Activated CD4-positive, CD25-positive, alpha-beta regulatory T cell (primary cell): Measurements from ENCODE around the gene DHX57.
"Not testable (repeated sequence)": the region's sequence is repeated elsewhere in the genome, so short reads cannot be mapped to it uniquely, and the experiment has no call there.

Experiments used
- DNase-seq, 4 experiments: peaks; one replicate each; lab custom pipeline; 2025; lab: John Stamatoyannopoulos, UW

The DHX57 gene

GRCh38 chr2:38863061-38863695 lies 12.6 kb downstream of the DHX57 start:
- DNase-seq, result no peak

GRCh38 chr2:38862476-38862875 lies 13.3 kb downstream of the DHX57 start:
- no peak for DNase-seq

GRCh38 chr2:38856165-38856564 lies 19.6 kb downstream of the DHX57 start:
- DNase-seq, result no peak

- DNase-seq, result no peak
Measured at GRCh38 chr2:38850045-38850444, 25.7 kb downstream of the DHX57 start.

- no peak for DNase-seq
Measured at GRCh38 chr2:38836791-38837190, 38.9 kb downstream of the DHX57 start.

GRCh38 chr2:38835990-38836389 lies 39.7 kb downstream of the DHX57 start:
- no peak for DNase-seq

GRCh38 chr2:38835015-38835601 lies 40.6 kb downstream of the DHX57 start:
- no peak for DNase-seq

- DNase-seq, result no peak
Measured at GRCh38 chr2:38830526-38831159, 45.1 kb downstream of the DHX57 start.

- DNase-seq, result no peak
Measured at GRCh38 chr2:38829971-38830370, 45.8 kb downstream of the DHX57 start.

GRCh38 chr2:38828460-38828859 lies 47.3 kb downstream of the DHX57 start:
- no peak for DNase-seq

GRCh38 chr2:38827539-38828145 lies 48.1 kb downstream of the DHX57 start:
- not testable (repeated sequence) for DNase-seq

- no peak for DNase-seq
Measured at GRCh38 chr2:38825956-38826355, 49.8 kb downstream of the DHX57 start.

- DNase-seq, result no peak
Measured at GRCh38 chr2:38824906-38825305, 50.8 kb downstream of the DHX57 start.

- DNase-seq, result no peak
Measured at GRCh38 chr2:38823386-38823785, 52.3 kb downstream of the DHX57 start.

- DNase-seq, result no peak
Measured at GRCh38 chr2:38818565-38818964, 57.2 kb downstream of the DHX57 start.

- no peak for DNase-seq
Measured at GRCh38 chr2:38815936-38816335, 59.8 kb downstream of the DHX57 start.

GRCh38 chr2:38810488-38810887 lies 65.2 kb downstream of the DHX57 start:
- no peak for DNase-seq

- no peak for DNase-seq
Measured at GRCh38 chr2:38808677-38809076, 67.1 kb downstream of the DHX57 start.

GRCh38 chr2:38806733-38807059 lies 69.0 kb downstream of the DHX57 start:
- DNase-seq, result no peak

- DNase-seq, result no peak
Measured at GRCh38 chr2:38806015-38806732, 69.6 kb downstream of the DHX57 start.

- no peak for DNase-seq
Measured at GRCh38 chr2:38797953-38798352, 77.8 kb downstream of the DHX57 start.

GRCh38 chr2:38797250-38797676 lies 78.5 kb downstream of the DHX57 start:
- DNase-seq, result no peak

GRCh38 chr2:38795016-38795415 lies 80.7 kb downstream of the DHX57 start:
- DNase-seq, result not testable (repeated sequence)
